Keratinocyte (primary cell): Measurements from ENCODE around the gene CCDC157. TPM values are rescaled to one million over a fixed set of nuclear protein-coding genes. Genes with fewer than 3 reads are reported as not detected.

Source experiments
- DNase-seq: peaks from one replicate; pipeline ENCODE4 v3.0.0-alpha.2; 2011; ENCODE audit warnings: low read depth, missing footprints, low spot score
- FAIRE-seq: peaks from 2 replicates; lab custom pipeline; 2011; peaks lifted over from hg19 to GRCh38; lab: Jason Lieb, UNC
- H2AFZ ChIP-seq: 2 replicates; pipeline ENCODE4 v1.6.0; 2012; ENCODE audit warnings: low read length, control low read depth, inconsistent platforms; ENCODE audit not compliant: control insufficient read depth
- H3K27ac ChIP-seq: 2 replicates; pipeline ENCODE4 v1.5.1; 2011; ENCODE audit warnings: low read length; ENCODE audit not compliant: control insufficient read depth, insufficient read depth
- H3K27me3 ChIP-seq: 3 replicates; pipeline ENCODE4 v1.6.0; 2011; ENCODE audit warnings: low read length; ENCODE audit not compliant: control insufficient read depth, insufficient read depth; ENCODE audit errors: extremely low read depth
- H3K36me3 ChIP-seq, 2 experiments: 2 replicates in 1 of 2; 3 replicates in 1 of 2; pipeline ENCODE4 v1.5.1; 2011; ENCODE audit warnings: low read length in 2 of 2, mild to moderate bottlenecking in 1 of 2; ENCODE audit not compliant: control insufficient read depth in 2 of 2, insufficient read depth in 2 of 2; ENCODE audit errors: extremely low read depth in 1 of 2
- H3K4me1 ChIP-seq: 3 replicates; pipeline ENCODE4 v1.5.1; 2011; ENCODE audit warnings: low read length; ENCODE audit not compliant: control insufficient read depth, insufficient read depth; ENCODE audit errors: extremely low read depth
- H3K4me2 ChIP-seq: 3 replicates; pipeline ENCODE4 v1.6.0; 2011; ENCODE audit warnings: low read depth, low read length; ENCODE audit not compliant: control insufficient read depth, insufficient read depth; ENCODE audit errors: extremely low read depth
- H3K4me3 ChIP-seq, 3 experiments: fragments of 200-600 bp in 1 of 3; sonication (generic) in 1 of 3; 2 replicates in 2 of 3; 3 replicates in 1 of 3; pipeline ENCODE4 v1.5.1; 2011 to 2016; ENCODE audit warnings: low read length in 3 of 3, mild to moderate bottlenecking in 3 of 3, control low read depth in 2 of 3, inconsistent platforms in 1 of 3, low read depth in 1 of 3, mixed read lengths in 1 of 3, mixed run types in 1 of 3, moderate library complexity in 1 of 3; ENCODE audit not compliant: control insufficient read depth in 2 of 3, insufficient read depth in 2 of 3; ENCODE audit errors: extremely low read depth in 1 of 3
- H3K79me2 ChIP-seq: 2 replicates; pipeline ENCODE4 v1.6.0; 2012; ENCODE audit warnings: low read length; ENCODE audit not compliant: control insufficient read depth, insufficient read depth
- H3K9ac ChIP-seq: 3 replicates; pipeline ENCODE4 v1.6.0; 2011; ENCODE audit warnings: low read length; ENCODE audit not compliant: control insufficient read depth, insufficient read depth; ENCODE audit errors: extremely low read depth
- H3K9me1 ChIP-seq: 3 replicates; pipeline ENCODE4 v1.6.0; 2011; ENCODE audit warnings: low read length; ENCODE audit not compliant: control insufficient read depth, insufficient read depth; ENCODE audit errors: extremely low read depth
- H3K9me3 ChIP-seq: 2 replicates; pipeline ENCODE4 v1.5.1; 2012; ENCODE audit warnings: low read depth, low read length; ENCODE audit not compliant: control insufficient read depth
- H4K20me1 ChIP-seq: 3 replicates; pipeline ENCODE4 v1.6.0; 2011; ENCODE audit warnings: low read length; ENCODE audit not compliant: control insufficient read depth, insufficient read depth; ENCODE audit errors: extremely low read depth
- CTCF ChIP-seq, 3 experiments: IDR thresholded peaks in 1 of 3; conservative IDR thresholded peaks in 1 of 3; optimal IDR thresholded peaks in 1 of 3; 2 replicates in 2 of 3; 3 replicates in 1 of 3; pipeline versions ENCODE3 to v1.5.1; 2011; ENCODE audit warnings: low read length in 3 of 3, mild to moderate bottlenecking in 3 of 3, moderate library complexity in 2 of 3, control low read depth in 1 of 3, inconsistent platforms in 1 of 3; ENCODE audit not compliant: insufficient read depth in 2 of 3; ENCODE audit errors: extremely low read depth in 1 of 3
- EZH2 ChIP-seq: IDR thresholded peaks from one replicate; pipeline ENCODE4 v1.6.1; 2012; ENCODE audit warnings: inconsistent platforms, mild to moderate bottlenecking, low read length, moderate library complexity
- dilution Hi-C: fragments of 300-500 bp; cut with MboI; formaldehyde crosslinking; loops from one replicate; pipeline ENCODE4 v1.7.0; 2020; ENCODE audit warnings: low sequenced_read_pairs; ENCODE audit not compliant: extremely low pct_ligation_motif_present
- polyA plus RNA-seq, 5 experiments: library from polyadenylated mRNA; depleted of rRNA in 3 of 5; stranded (reverse) in 3 of 5; stranded (forward) in 1 of 5; unstranded in 1 of 5; fragments of >200 nt; gene quantifications; 1 replicate in 1 of 5; 2 replicates in 3 of 5; 3 replicates in 1 of 5; pipeline versions ENCODE4 v1.2.1 to v1.2.3, GENCODE V29; 2011 to 2012; ENCODE audit warnings: missing spikeins in 2 of 5, low read depth in 1 of 5, low replicate concordance in 1 of 5

The CCDC157 gene
- polyA plus RNA-seq, 1 donor (not counting 4 experiments of a cell fraction or from before 2014, with no cell fraction given), result 1.3 TPM

GRCh38 chr22:30325065-30325720 lies 31.6 kb upstream of the CCDC157 start:
- Histone ChIP-seq H4K20me1 (peaks cover 4% of the 10 kb centered on the region), H3K9ac (peak overlapping the region; percentile 83), H3K4me3 (peak overlapping the region; percentile 80 to 91 (median 81)), H3K9me3 (no peaks in the 10 kb centered on the region), H3K79me2 (peaks cover 46% of the 10 kb centered on the region), H3K4me2 (peak overlapping the region; percentile 97), H3K27ac (peak overlapping the region; percentile 74), H3K9me1 (peaks cover 8% of the 10 kb centered on the region), H2AFZ (no peak overlapping the region), H3K4me1 (peaks cover 41% of the 10 kb centered on the region), H3K27me3 (no peaks in the 10 kb centered on the region), H3K36me3 (peaks cover 5 to 22% of the 10 kb centered on the region in 2 experiments)
- dilution Hi-C loops, result no loop called here
- DNase-seq, result peak; percentile 54
- TF ChIP-seq CTCF (optimal IDR thresholded peaks at IDR 0.05 in 1 of 3, IDR thresholded peaks at IDR 0.05 in 1 of 3, conservative IDR thresholded peaks at IDR 0.05 in 1 of 3; ENCODE audit: extremely low read depth in 1 of 3, insufficient read depth in 2 of 3, low read length in 3 of 3) (no peak), EZH2 (no peak)
- peak; percentile 97 for FAIRE-seq

DNA sequence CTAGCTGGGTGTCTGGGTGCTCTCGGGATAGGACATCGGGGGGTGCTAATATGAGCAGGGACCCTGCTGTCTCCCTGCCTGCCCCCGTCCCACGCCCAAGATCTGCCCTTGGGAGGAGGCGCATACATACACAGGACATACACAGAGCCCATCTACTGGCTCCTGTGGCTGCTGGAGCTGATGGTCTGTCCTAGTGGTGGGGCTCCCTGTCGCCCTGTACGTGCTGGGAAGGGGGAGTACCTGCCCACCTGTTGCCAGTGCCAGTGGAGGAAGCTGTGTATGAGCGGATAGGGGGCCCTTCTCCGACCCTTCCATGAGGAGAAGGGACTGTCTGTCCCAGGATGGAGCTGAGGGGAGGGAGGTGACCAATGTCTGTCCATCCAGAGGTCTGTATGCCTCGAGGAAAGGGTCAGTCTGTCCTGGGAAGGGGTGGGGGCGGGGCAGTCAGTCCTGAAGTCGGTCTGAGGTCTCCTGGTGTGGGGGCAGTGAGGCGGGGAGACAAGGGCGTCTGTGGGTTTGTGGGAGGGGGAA lies 31.0 kb upstream of the CCDC157 start:
- peak overlapping the region; percentile 97 for H3K4me2 ChIP-seq
- FAIRE-seq (no peak), DNase-seq (no peak)
- no peaks in the 10 kb centered on the region for H3K9me3 ChIP-seq
- H3K27ac ChIP-seq, result peak overlapping the region; percentile 74
- H3K36me3 ChIP-seq, result peaks cover under 1 to 22% of the 10 kb centered on the region in 2 experiments
- H3K9me1 ChIP-seq, result peaks cover 6% of the 10 kb centered on the region
- H3K4me1 ChIP-seq, result peaks cover 41% of the 10 kb centered on the region
- H3K79me2 ChIP-seq, result peaks cover 40% of the 10 kb centered on the region
- H4K20me1 ChIP-seq, result peaks cover 4% of the 10 kb centered on the region
- dilution Hi-C loops, result no loop called here
- TF ChIP-seq CTCF (optimal IDR thresholded peaks at IDR 0.05 in 1 of 3, IDR thresholded peaks at IDR 0.05 in 1 of 3, conservative IDR thresholded peaks at IDR 0.05 in 1 of 3; ENCODE audit: extremely low read depth in 1 of 3, insufficient read depth in 2 of 3, low read length in 3 of 3) (no peak), EZH2 (no peak)
- peak overlapping the region; percentile 80 to 91 (median 81) for H3K4me3 ChIP-seq
- peak overlapping the region; percentile 83 for H3K9ac ChIP-seq
- H2AFZ ChIP-seq, result no peak overlapping the region
- no peaks in the 10 kb centered on the region for H3K27me3 ChIP-seq
